ENCODE results near the gene CD63.

DNA sequence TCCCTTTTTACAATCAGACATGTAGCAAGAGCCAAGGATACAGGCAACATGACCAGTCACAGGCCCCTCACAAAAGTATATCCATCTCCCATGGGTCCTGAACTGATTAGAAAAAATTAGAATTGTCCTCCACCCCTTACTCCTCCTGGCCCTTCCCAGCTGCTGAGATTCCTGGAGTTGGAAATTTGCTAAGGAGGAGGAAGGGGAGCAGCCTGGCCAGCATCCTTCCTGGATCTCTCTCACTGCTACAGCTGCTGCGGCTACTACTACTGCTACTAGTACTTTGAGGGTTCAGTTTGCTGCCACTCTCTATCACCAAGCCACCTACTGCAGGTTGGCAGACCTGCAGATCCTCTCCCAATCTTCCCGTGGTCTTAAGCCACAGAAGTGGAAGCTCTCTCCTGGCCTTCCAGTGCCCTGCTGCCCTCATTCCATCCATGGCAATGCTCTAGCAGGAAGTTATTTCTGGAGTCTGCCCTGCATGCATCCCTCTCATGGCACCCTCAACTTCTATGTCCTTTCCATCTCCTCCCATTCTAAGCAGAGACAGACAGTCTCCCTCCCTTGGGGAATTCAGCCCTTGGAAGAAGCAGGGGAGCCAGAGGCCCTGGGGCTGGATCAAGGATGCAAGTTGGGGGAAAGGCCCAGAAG, 22.1 kb downstream of the CD63 start:
- TF ChIP-seq, protein P1, sequence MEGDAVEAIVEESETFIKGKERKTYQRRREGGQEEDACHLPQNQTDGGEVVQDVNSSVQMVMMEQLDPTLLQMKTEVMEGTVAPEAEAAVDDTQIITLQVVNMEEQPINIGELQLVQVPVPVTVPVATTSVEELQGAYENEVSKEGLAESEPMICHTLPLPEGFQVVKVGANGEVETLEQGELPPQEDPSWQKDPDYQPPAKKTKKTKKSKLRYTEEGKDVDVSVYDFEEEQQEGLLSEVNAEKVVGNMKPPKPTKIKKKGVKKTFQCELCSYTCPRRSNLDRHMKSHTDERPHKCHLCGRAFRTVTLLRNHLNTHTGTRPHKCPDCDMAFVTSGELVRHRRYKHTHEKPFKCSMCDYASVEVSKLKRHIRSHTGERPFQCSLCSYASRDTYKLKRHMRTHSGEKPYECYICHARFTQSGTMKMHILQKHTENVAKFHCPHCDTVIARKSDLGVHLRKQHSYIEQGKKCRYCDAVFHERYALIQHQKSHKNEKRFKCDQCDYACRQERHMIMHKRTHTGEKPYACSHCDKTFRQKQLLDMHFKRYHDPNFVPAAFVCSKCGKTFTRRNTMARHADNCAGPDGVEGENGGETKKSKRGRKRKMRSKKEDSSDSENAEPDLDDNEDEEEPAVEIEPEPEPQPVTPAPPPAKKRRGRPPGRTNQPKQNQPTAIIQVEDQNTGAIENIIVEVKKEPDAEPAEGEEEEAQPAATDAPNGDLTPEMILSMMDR (IDR thresholded peaks at IDR 0.05), result no peak
- TF ChIP-seq POLR2AphosphoS5 (IDR thresholded peaks at IDR 0.05) (no peak), POLR2A (IDR thresholded peaks at IDR 0.05) (no peak), EP300 (IDR thresholded peaks at IDR 0.05; ENCODE audit: low read depth) (no peak)

All from transverse colon (tissue), 4 donors.